Skeletal muscle satellite cell (primary cell): ENCODE results near the gene PDGFRB. TPM values are rescaled to one million over a fixed set of nuclear protein-coding genes. Genes with fewer than 3 reads are reported as not detected.

Experiments used
- small RNA-seq: library from RNA; depleted of rRNA; stranded (forward); fragments of <200 nt; gene quantifications from one replicate; pipeline ENCODE3, GENCODE V24; 2012

PDGFRB gene

Small RNA genes lying within 50 kb of the gene (small RNA-seq; reads per million reads assigned to genes)
- gene RF00019 = not detected
